Ascending aorta (tissue), 2 donors: ENCODE measurements around the gene MAP3K4. TPM values are rescaled to one million over a fixed set of nuclear protein-coding genes. Genes with fewer than 3 reads are reported as not detected.

Source experiments
- DNase-seq, 2 donors: peaks; one replicate each; pipeline ENCODE4 v3.0.0-alpha.2; 2019; ENCODE audit warnings: low spot score in 2 of 2
- H3K27ac ChIP-seq, 2 donors: fragments of 200-600 bp; sonication (generic); one replicate each; pipeline ENCODE4 v1.5.1; 2016 to 2017; ENCODE audit warnings: mild to moderate bottlenecking in 1 of 2
- H3K27me3 ChIP-seq: fragments of 200-600 bp; sonication (generic); one replicate; pipeline ENCODE4 v1.5.1; 2017
- H3K36me3 ChIP-seq, 2 donors: fragments of 200-600 bp; sonication (generic); one replicate each; pipeline ENCODE4 v1.5.1; 2016
- H3K4me1 ChIP-seq, 2 donors: fragments of 200-600 bp; sonication (generic); one replicate each; pipeline ENCODE4 v1.5.1; 2016 to 2017; ENCODE audit warnings: mild to moderate bottlenecking in 1 of 2
- H3K4me3 ChIP-seq, 2 donors: fragments of 200-600 bp; sonication (generic); one replicate each; pipeline ENCODE4 v1.5.1; 2016 to 2017; ENCODE audit warnings: mild to moderate bottlenecking in 1 of 2
- H3K9me3 ChIP-seq, 2 donors: fragments of 200-600 bp; sonication (generic); one replicate each; pipeline ENCODE4 v1.5.1; 2016
- CTCF ChIP-seq, 3 experiments: fragments of 200-600 bp in 2 of 3; fragments of 450-650 bp in 1 of 3; sonication (generic) in 2 of 3; IDR thresholded peaks; one replicate each; pipeline ENCODE4 v1.5.1; 2016 to 2019; ENCODE audit warnings: antibody characterized with exemption in 3 of 3, mild to moderate bottlenecking in 1 of 3, moderate library complexity in 1 of 3
- intact Hi-C: fragments of 100-400 bp; cut with DNase I; formaldehyde crosslinking; loops from one replicate; pipeline ENCODE4 v1.15.1; 2023
- total RNA-seq: library from RNA; depleted of rRNA; stranded (reverse); fragments of >200 nt; gene quantifications from one replicate; pipeline ENCODE4 v1.1.0, GENCODE V29; 2016

The MAP3K4 gene
- total RNA-seq, 1 donor from 2014 or later: 14.9 TPM

- intact Hi-C loops: loop anchor here (5.0 kb wide), 1 partner anchor 277 kb away; no protein-coding TSS in a partner anchor
- Histone ChIP-seq H3K36me3 (peaks cover 41 to 69% of the 10 kb centered on the region in 2 donors), H3K27ac (no peak overlapping the region)
Observed at GRCh38 chr6:161094955-161095354, 103.4 kb downstream of the MAP3K4 start.

GRCh38 chr6:161095916-161096315 is 104.3 kb downstream of the MAP3K4 start:
- Histone ChIP-seq H3K27me3 (no peaks in the 10 kb centered on the region), H3K36me3 (peaks cover 39 to 69% of the 10 kb centered on the region in 2 donors), H3K4me3 (no peak overlapping the region), H3K27ac (no peak overlapping the region), H3K4me1 (no peaks in the 10 kb centered on the region), H3K9me3 (no peaks in the 10 kb centered on the region)
- intact Hi-C loops: loop anchor here (5.0 kb wide), 1 partner anchor 276 kb away; no protein-coding TSS in a partner anchor
- DNase-seq: no peak
- no peak for TF ChIP-seq CTCF (IDR thresholded peaks at IDR 0.05)

More at GRCh38 chr6:161094955-161095354, 103.4 kb downstream of the MAP3K4 start:
- H3K4me3 ChIP-seq: no peak overlapping the region
- no peaks in the 10 kb centered on the region for H3K4me1 ChIP-seq
- H3K27me3 ChIP-seq: no peaks in the 10 kb centered on the region
- DNase-seq: no peak
- no peak for TF ChIP-seq CTCF (IDR thresholded peaks at IDR 0.05)
- H3K9me3 ChIP-seq: no peaks in the 10 kb centered on the region

GRCh38 chr6:161100072-161100471 is 108.5 kb downstream of the MAP3K4 start:
- Histone ChIP-seq H3K27ac (no peak overlapping the region), H3K36me3 (peaks cover 32 to 57% of the 10 kb centered on the region in 2 donors), H3K4me3 (no peak overlapping the region), H3K27me3 (no peaks in the 10 kb centered on the region), H3K4me1 (no peaks in the 10 kb centered on the region), H3K9me3 (no peaks in the 10 kb centered on the region)
- no peak for DNase-seq
- intact Hi-C loops: loop anchor here (10.0 kb wide), 1 partner anchor 165 kb away; no protein-coding TSS in a partner anchor
- no peak for TF ChIP-seq CTCF (IDR thresholded peaks at IDR 0.05)

GRCh38 chr6:161101517-161101916 is 109.9 kb downstream of the MAP3K4 start:
- Histone ChIP-seq H3K27ac (no peak overlapping the region), H3K4me1 (peaks cover 0 to 4% of the 10 kb centered on the region in 2 donors), H3K27me3 (no peaks in the 10 kb centered on the region), H3K4me3 (no peak overlapping the region), H3K36me3 (peaks cover 27 to 57% of the 10 kb centered on the region in 2 donors), H3K9me3 (no peaks in the 10 kb centered on the region)
- TF ChIP-seq CTCF (IDR thresholded peaks at IDR 0.05): no peak
- DNase-seq: no peak
- intact Hi-C loops: loop anchor here (10.0 kb wide), 1 partner anchor 167 kb away; no protein-coding TSS in a partner anchor

GRCh38 chr6:161103475-161103874 is 111.9 kb downstream of the MAP3K4 start:
- Histone ChIP-seq H3K36me3 (peaks cover 21 to 57% of the 10 kb centered on the region in 2 donors), H3K9me3 (no peaks in the 10 kb centered on the region), H3K27ac (no peak overlapping the region), H3K4me3 (no peak overlapping the region), H3K27me3 (no peaks in the 10 kb centered on the region), H3K4me1 (peaks cover 0 to 4% of the 10 kb centered on the region in 2 donors)
- intact Hi-C loops: loop anchor here (10.0 kb wide), 1 partner anchor 169 kb away; no protein-coding TSS in a partner anchor
- no peak for DNase-seq
- no peak for TF ChIP-seq CTCF (IDR thresholded peaks at IDR 0.05)
